Endothelial cell of umbilical vein (primary cell): Measurements from ENCODE around the gene CTU2. TPM values are rescaled to one million over a fixed set of nuclear protein-coding genes. Genes with fewer than 3 reads are reported as not detected.

Experiments used
- BruUV-seq: library from RNA; stranded (reverse); fragments of 400-500 nt; replicated peaks from 2 replicates; lab custom pipeline; 2021; lab: Mats Ljungman, UMichigan
- CTCF ChIA-PET: fragments of 300-600, 350-600 bp; sonication (Branson Sonifier 250); formaldehyde crosslinking; loops from one replicate; lab custom pipeline; 2021; ENCODE audit warnings: antibody characterized with exemption, inconsistent platforms; lab: Charles Lee
- POLR2A ChIA-PET: fragments of 300-600, 350-600 bp; sonication (Branson Sonifier 250); formaldehyde crosslinking; loops from one replicate; lab custom pipeline; 2021; ENCODE audit warnings: antibody characterized with exemption, inconsistent platforms; lab: Charles Lee
- DNase-seq: peaks from one replicate; pipeline ENCODE4 v3.0.0-alpha.2; 2011; ENCODE audit warnings: low read depth, low spot score
- FAIRE-seq: peaks from 2 replicates; lab custom pipeline; 2011; peaks lifted over from hg19 to GRCh38; lab: Jason Lieb, UNC
- H2AFZ ChIP-seq: 2 replicates; pipeline ENCODE4 v1.6.0; 2012; ENCODE audit warnings: low read depth, low read length, control low read depth, inconsistent platforms
- H3K27ac ChIP-seq: 2 replicates; pipeline ENCODE4 v1.5.1; 2011; ENCODE audit warnings: low read depth, mild to moderate bottlenecking, control low read depth, low read length, moderate library complexity; ENCODE audit not compliant: insufficient read depth
- H3K27me3 ChIP-seq, 2 experiments: 2 replicates each; pipeline versions ENCODE4 v1.6.0 to v1.6.1; 2011; ENCODE audit warnings: low read length in 2 of 2, mixed read lengths in 1 of 2; ENCODE audit not compliant: control insufficient read depth in 2 of 2, insufficient read depth in 2 of 2
- H3K36me3 ChIP-seq, 2 experiments: 2 replicates in 1 of 2; 3 replicates in 1 of 2; pipeline ENCODE4 v1.5.1; 2011; ENCODE audit warnings: low read length in 2 of 2, mild to moderate bottlenecking in 1 of 2, moderate library complexity in 1 of 2; ENCODE audit not compliant: control insufficient read depth in 2 of 2, insufficient read depth in 2 of 2; ENCODE audit errors: extremely low read depth in 1 of 2
- H3K4me1 ChIP-seq: 3 replicates; pipeline ENCODE4 v1.5.1; 2011; ENCODE audit warnings: mild to moderate bottlenecking, low read length; ENCODE audit not compliant: control insufficient read depth, insufficient read depth; ENCODE audit errors: extremely low read depth
- H3K4me2 ChIP-seq: 2 replicates; pipeline ENCODE4 v1.6.1; 2011; ENCODE audit warnings: low read length, control low read depth, mixed read lengths; ENCODE audit not compliant: insufficient read depth
- H3K4me3 ChIP-seq, 3 experiments: fragments of 200-600 bp in 1 of 3; sonication (generic), shearing (Covaris generic) in 1 of 3; replicated peaks in 1 of 3; 2 replicates each; pipeline ENCODE4 v1.5.1; 2011 to 2016; ENCODE audit warnings: control low read depth in 3 of 3, low read length in 3 of 3, mild to moderate bottlenecking in 2 of 3, inconsistent platforms in 1 of 3, low read depth in 1 of 3, moderate library complexity in 1 of 3; ENCODE audit not compliant: insufficient read depth in 1 of 3
- H3K79me2 ChIP-seq: 2 replicates; pipeline ENCODE4 v1.6.0; 2012; ENCODE audit warnings: low read length, inconsistent platforms; ENCODE audit not compliant: control insufficient read depth, insufficient read depth
- H3K9ac ChIP-seq: replicated peaks from 2 replicates; pipeline ENCODE3; 2011; ENCODE audit warnings: low read length, control low read depth; ENCODE audit not compliant: insufficient read depth; ENCODE audit errors: extremely low read depth
- H3K9me1 ChIP-seq: replicated peaks from 3 replicates; pipeline ENCODE4 v1.6.0; 2011; ENCODE audit warnings: mild to moderate bottlenecking, low read length; ENCODE audit not compliant: control insufficient read depth, insufficient read depth; ENCODE audit errors: extremely low read depth
- H3K9me3 ChIP-seq: replicated peaks from 2 replicates; pipeline ENCODE4 v1.5.1; 2012; ENCODE audit warnings: low read length, inconsistent platforms; ENCODE audit not compliant: control insufficient read depth, insufficient read depth
- H4K20me1 ChIP-seq: replicated peaks from 2 replicates; pipeline ENCODE3; 2011; ENCODE audit warnings: mild to moderate bottlenecking, low read length; ENCODE audit not compliant: control insufficient read depth, insufficient read depth; ENCODE audit errors: extremely low read depth
- CTCF ChIP-seq, 2 donors: IDR thresholded peaks; 1 replicate in 1 of 2; 2 replicates in 1 of 2; pipeline ENCODE4 v1.5.1; 2011; ENCODE audit warnings: low read length in 2 of 2, mild to moderate bottlenecking in 2 of 2, moderate library complexity in 2 of 2, control low read depth in 1 of 2, inconsistent platforms in 1 of 2, low read depth in 1 of 2; ENCODE audit not compliant: insufficient read depth in 1 of 2; ENCODE audit errors: extremely low read depth in 1 of 2
- EZH2 ChIP-seq: IDR thresholded peaks from 2 replicates; pipeline ENCODE4 v1.6.1; 2012; ENCODE audit warnings: borderline replicate concordance, low read depth, mild to moderate bottlenecking, moderate library complexity, low read length, inconsistent platforms; ENCODE audit not compliant: severe bottlenecking
- FOS ChIP-seq: IDR thresholded peaks from 2 replicates; pipeline ENCODE4 v1.6.1; 2011; ENCODE audit warnings: mild to moderate bottlenecking, low read length, moderate library complexity, borderline replicate concordance; ENCODE audit not compliant: insufficient read depth
- GATA2 ChIP-seq: IDR thresholded peaks from 2 replicates; pipeline ENCODE4 v1.7.0; 2011; ENCODE audit warnings: low read depth, mild to moderate bottlenecking, moderate library complexity, mixed read lengths, low read length; ENCODE audit not compliant: insufficient read length, insufficient read depth
- JUN ChIP-seq: IDR thresholded peaks from 2 replicates; pipeline ENCODE4 v1.6.1; 2011; ENCODE audit warnings: borderline replicate concordance, low read depth; ENCODE audit not compliant: insufficient read length, insufficient read depth
- MAX ChIP-seq: IDR thresholded peaks from 2 replicates; pipeline ENCODE4 v1.6.1; 2011; ENCODE audit not compliant: insufficient read depth, insufficient read length
- MYC ChIP-seq: IDR thresholded peaks from one replicate; pipeline ENCODE4 v1.6.1; 2011; ENCODE audit warnings: mild to moderate bottlenecking, low read depth, low read length
- POLR2A ChIP-seq: IDR thresholded peaks from 2 replicates; pipeline ENCODE4 v1.6.1; 2012; ENCODE audit warnings: low read depth, mild to moderate bottlenecking, control low read depth, low read length
- POLR2AphosphoS5 ChIP-seq: IDR thresholded peaks from 2 replicates; pipeline ENCODE4 v1.6.1; 2012; ENCODE audit warnings: low read depth, mild to moderate bottlenecking, control low read depth, low read length, moderate library complexity; ENCODE audit not compliant: insufficient read depth
- dilution Hi-C: fragments of 300-500 bp; cut with MboI; formaldehyde crosslinking; loops from one replicate; pipeline ENCODE4 v1.15.0; 2019; ENCODE audit warnings: low sequenced_read_pairs; ENCODE audit not compliant: extremely low pct_ligation_motif_present
- intact Hi-C: fragments of 100-400 bp; cut with micrococcal nuclease; formaldehyde crosslinking; loops from one replicate; pipeline ENCODE4 v1.10.0; 2022
- polyA plus RNA-seq, 4 experiments: library from polyadenylated mRNA; depleted of rRNA in 3 of 4; stranded (reverse) in 3 of 4; unstranded in 1 of 4; fragments of >200 nt; gene quantifications; 2 replicates each; pipeline versions ENCODE4 v1.2.1 to v1.2.3, GENCODE V29; 2011 to 2012; ENCODE audit warnings: missing spikeins in 1 of 4
- total RNA-seq: library from RNA; stranded (reverse); gene quantifications from 2 replicates; pipeline ENCODE4 v1.2.3, GENCODE V29; 2021

CTU2 gene
- total and polyA plus RNA-seq, 2 donors (not counting 3 experiments of a cell fraction or from before 2014, with no cell fraction given): 26.1 to 33.7 TPM

- Histone ChIP-seq H4K20me1 (no peaks in the 10 kb centered on the region), H3K79me2 (peaks cover 2% of the 10 kb centered on the region), H3K4me3 (no peak overlapping the region), H3K9ac (no peak overlapping the region), H3K4me1 (no peaks in the 10 kb centered on the region), H3K4me2 (no peak overlapping the region), H3K36me3 (peaks cover 16 to 70% of the 10 kb centered on the region in 2 experiments), H2AFZ (no peak overlapping the region), H3K27ac (no peak overlapping the region), H3K27me3 (no peaks in the 10 kb centered on the region), H3K9me1 (no peaks in the 10 kb centered on the region), H3K9me3 (no peaks in the 10 kb centered on the region)
- DNase-seq (no peak), FAIRE-seq (no peak)
- BruUV-seq: no TSS peak
- intact Hi-C loops: no loop called here
- dilution Hi-C loops: no loop called here
- ChIA-PET POLR2A (no interaction called here), CTCF (no interaction called here)
- no peak for TF ChIP-seq POLR2A
- TF ChIP-seq CTCF (IDR thresholded peaks at IDR 0.05; ENCODE audit: extremely low read depth in 1 of 2, insufficient read depth in 1 of 2, low read depth in 1 of 2, low read length in 2 of 2): no peak
- TF ChIP-seq GATA2: no peak
- no peak for TF ChIP-seq MAX
- no peak for TF ChIP-seq FOS
- TF ChIP-seq JUN: no peak
- no peak for TF ChIP-seq EZH2
- no peak for TF ChIP-seq POLR2AphosphoS5
- TF ChIP-seq MYC: no peak
Observed at GRCh38 chr16:88726408-88726749, 20.1 kb downstream of the CTU2 start.
